Activated CD8-positive, alpha-beta T cell treated with anti-CD3 and anti-CD28 coated beads, Interleukin-2, amount 10 ng/mL, durations not matched to agents 7 days and 5 days (primary cell): ENCODE measurements around the gene KAZN. TPM values are rescaled to one million over a fixed set of nuclear protein-coding genes. Genes with fewer than 3 reads are reported as not detected.

ENCODE experiments used
- ATAC-seq: fragments of 150-1000 bp; cut with Tn5 transposase; one replicate; pipeline ENCODE4 v1.10.0; 2021; ENCODE audit warnings: moderate library complexity
- CTCF ChIA-PET: fragments of 350-600 bp; sonication (Branson Sonifier 250); formaldehyde crosslinking; loops from one replicate; lab custom pipeline; 2021; ENCODE audit warnings: antibody characterized with exemption; lab: Charles Lee
- POLR2A ChIA-PET: fragments of 350-600 bp; sonication (Branson Sonifier 250); formaldehyde crosslinking; loops from one replicate; lab custom pipeline; 2021; ENCODE audit warnings: antibody characterized with exemption; lab: Charles Lee
- DNase-seq: peaks from one replicate; pipeline ENCODE4 v3.0.0-alpha.2; 2020
- H3K27ac Mint-ChIP-seq: one replicate; pipeline ENCODE4 v1.8.0; 2021; ENCODE audit warnings: mild to moderate bottlenecking, mixed read lengths
- H3K27me3 Mint-ChIP-seq: one replicate; pipeline ENCODE4 v1.8.0; 2021; ENCODE audit warnings: low read depth, mixed read lengths
- H3K36me3 Mint-ChIP-seq: one replicate; pipeline ENCODE4 v1.8.0; 2021; ENCODE audit warnings: low read depth, mixed read lengths
- H3K4me1 Mint-ChIP-seq: one replicate; pipeline ENCODE4 v1.8.0; 2021; ENCODE audit warnings: low read depth, mixed read lengths
- H3K4me3 Mint-ChIP-seq: one replicate; pipeline ENCODE4 v1.8.0; 2021; ENCODE audit warnings: mild to moderate bottlenecking, mixed read lengths
- H3K9me3 Mint-ChIP-seq: one replicate; pipeline ENCODE4 v1.8.0; 2022; ENCODE audit warnings: mixed read lengths; ENCODE audit not compliant: insufficient read depth
- total RNA-seq, 2 experiments: library from RNA; stranded (reverse); gene quantifications; one replicate each; pipeline ENCODE4 v1.2.3, GENCODE V29; 2021

Gene KAZN
- total RNA-seq, 2 experiments from 2014 or later: 1.1 to 1.7 TPM

DNA sequence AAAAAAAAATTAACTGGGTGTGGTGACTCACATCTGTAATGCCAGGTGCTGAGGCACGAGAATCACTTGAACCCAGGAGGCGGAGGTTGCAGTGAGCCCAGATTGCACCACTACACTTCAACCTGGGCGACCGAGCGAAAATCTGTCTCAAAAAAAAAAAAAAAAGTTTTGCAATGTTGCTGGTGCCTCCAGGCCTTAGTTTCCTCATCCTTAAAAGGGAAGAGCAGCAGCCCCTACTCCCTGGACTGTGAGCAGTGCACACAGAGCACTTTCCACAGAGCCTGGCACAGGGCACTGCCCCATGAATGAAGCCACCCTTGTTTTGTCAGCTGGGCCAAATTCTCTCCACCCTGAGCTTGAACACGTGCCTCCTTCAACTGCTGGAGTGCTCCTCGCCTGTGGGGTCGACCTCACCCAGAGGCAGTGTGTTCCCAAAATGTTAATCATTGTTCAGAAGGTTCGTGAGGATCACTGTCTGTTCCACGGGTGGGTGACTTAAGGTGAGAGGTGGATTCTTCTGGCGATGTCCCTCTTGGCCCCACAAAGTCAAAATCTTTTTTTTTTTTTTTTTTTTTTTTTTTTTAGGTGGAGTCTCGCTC, 402.9 kb downstream of the KAZN start:
- CTCF ChIA-PET: no interaction called here
- Mint-ChIP-seq H3K27ac (no peak overlapping the region), H3K4me3 (no peak overlapping the region), H3K9me3 (no peaks in the 10 kb centered on the region), H3K27me3 (no peaks in the 10 kb centered on the region), H3K36me3 (no peaks in the 10 kb centered on the region), H3K4me1 (no peaks in the 10 kb centered on the region)
- no peak for DNase-seq
- POLR2A ChIA-PET: no interaction called here
- ATAC-seq: no peak

DNA sequence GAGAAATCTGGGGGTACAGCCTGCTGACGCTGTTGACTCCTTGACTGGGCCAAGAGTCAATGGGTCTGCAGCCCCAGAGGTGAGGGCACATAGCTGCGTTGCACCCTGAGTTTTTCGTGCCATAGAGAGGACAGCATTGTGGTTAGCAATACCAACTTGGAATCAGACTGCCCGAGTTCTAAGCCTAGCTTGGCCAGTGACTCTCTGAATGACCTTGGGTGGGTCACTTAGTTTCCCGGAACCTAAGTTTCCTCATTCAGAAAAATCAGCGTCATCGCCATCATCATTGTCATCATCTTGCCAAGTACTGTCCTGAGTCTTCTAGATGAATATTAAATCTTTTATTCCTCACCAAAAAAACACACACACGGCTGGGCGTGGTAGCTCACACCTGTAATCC, 403.8 kb downstream of the KAZN start:
- Mint-ChIP-seq H3K4me1 (no peaks in the 10 kb centered on the region), H3K4me3 (no peak overlapping the region), H3K27me3 (no peaks in the 10 kb centered on the region), H3K27ac (no peak overlapping the region), H3K36me3 (no peaks in the 10 kb centered on the region), H3K9me3 (no peaks in the 10 kb centered on the region)
- ATAC-seq (no peak), DNase-seq (no peak)
- CTCF ChIA-PET: no interaction called here
- POLR2A ChIA-PET: no interaction called here

DNA sequence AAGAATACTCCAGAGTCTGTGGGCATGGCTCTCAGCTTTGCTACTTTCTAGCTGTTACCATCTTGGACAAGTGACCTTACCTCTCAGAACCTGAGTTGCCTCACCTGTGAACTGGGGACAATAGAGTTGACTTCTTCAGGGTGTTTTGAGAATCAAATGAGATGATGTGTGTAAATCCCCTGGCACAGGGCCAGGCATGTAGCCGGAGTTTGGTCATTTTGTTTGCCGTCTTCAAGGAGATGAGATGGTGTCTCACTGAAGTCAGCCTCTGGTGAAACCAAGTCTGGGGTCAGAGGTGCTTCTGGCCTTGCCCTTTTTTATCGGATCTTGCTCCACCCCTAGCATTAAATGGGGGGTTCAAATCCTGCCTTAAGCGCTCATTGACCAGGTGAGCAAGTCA, 405.9 kb downstream of the KAZN start:
- ATAC-seq (no peak), DNase-seq (no peak)
- no peak overlapping the region for H3K4me3 Mint-ChIP-seq
- H3K4me1 Mint-ChIP-seq: no peaks in the 10 kb centered on the region
- ChIA-PET CTCF (no interaction called here), POLR2A (no interaction called here)
- H3K27me3 Mint-ChIP-seq: no peaks in the 10 kb centered on the region
- no peaks in the 10 kb centered on the region for H3K36me3 Mint-ChIP-seq
- H3K27ac Mint-ChIP-seq: no peak overlapping the region
- no peaks in the 10 kb centered on the region for H3K9me3 Mint-ChIP-seq

DNA sequence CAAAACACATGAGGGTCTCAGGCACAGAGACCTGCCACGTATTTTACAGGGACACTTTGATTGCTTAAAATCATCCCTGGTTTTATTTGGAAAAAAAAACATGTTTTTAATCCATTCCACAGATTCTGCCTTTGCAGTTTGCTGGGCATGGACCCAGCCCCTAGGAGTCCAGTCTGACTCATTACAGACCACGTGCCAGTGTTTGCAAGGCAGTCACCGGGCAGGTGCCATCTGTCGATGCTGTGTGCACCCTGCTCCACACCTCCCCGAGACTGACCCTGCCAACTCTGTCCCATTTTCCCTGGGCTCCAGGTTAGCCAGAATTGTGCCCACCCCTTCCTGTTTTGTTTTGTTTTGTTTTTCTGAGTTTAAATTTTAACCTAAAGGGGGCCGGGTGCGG, 406.6 kb downstream of the KAZN start:
- DNase-seq: no peak
- no peak overlapping the region for H3K4me3 Mint-ChIP-seq
- no peaks in the 10 kb centered on the region for H3K36me3 Mint-ChIP-seq
- no peak for ATAC-seq
- peaks cover 4% of the 10 kb centered on the region for H3K27me3 Mint-ChIP-seq
- no peaks in the 10 kb centered on the region for H3K9me3 Mint-ChIP-seq
- no peaks in the 10 kb centered on the region for H3K4me1 Mint-ChIP-seq
- CTCF ChIA-PET: no interaction called here
- no peak overlapping the region for H3K27ac Mint-ChIP-seq
- POLR2A ChIA-PET: no interaction called here

GRCh38 chr1:15007368-15007767, 408.9 kb downstream of the KAZN start:
- Mint-ChIP-seq H3K36me3 (no peaks in the 10 kb centered on the region), H3K27me3 (peaks cover 4% of the 10 kb centered on the region), H3K9me3 (no peaks in the 10 kb centered on the region), H3K4me1 (no peaks in the 10 kb centered on the region), H3K4me3 (no peak overlapping the region), H3K27ac (no peak overlapping the region)
- ChIA-PET POLR2A (no interaction called here), CTCF (no interaction called here)
- no peak for ATAC-seq
- DNase-seq: no peak

- ChIA-PET POLR2A (no interaction called here), CTCF (no interaction called here)
- ATAC-seq (no peak), DNase-seq (no peak)
- Mint-ChIP-seq H3K27me3 (peaks cover 4% of the 10 kb centered on the region), H3K9me3 (no peaks in the 10 kb centered on the region), H3K4me3 (no peak overlapping the region), H3K4me1 (no peaks in the 10 kb centered on the region), H3K36me3 (no peaks in the 10 kb centered on the region), H3K27ac (no peak overlapping the region)
Measured at GRCh38 chr1:15007842-15008241, 409.4 kb downstream of the KAZN start.

- H3K4me3 Mint-ChIP-seq: no peak overlapping the region
- no peak for DNase-seq
Measured at GRCh38 chr1:15008783-15009729, 410.6 kb downstream of the KAZN start.

GRCh38 chr1:15011160-15011559, 412.7 kb downstream of the KAZN start:
- Mint-ChIP-seq H3K36me3 (no peaks in the 10 kb centered on the region), H3K27me3 (peaks cover 4% of the 10 kb centered on the region), H3K9me3 (no peaks in the 10 kb centered on the region), H3K4me1 (peaks cover 6% of the 10 kb centered on the region), H3K4me3 (no peak overlapping the region), H3K27ac (no peak overlapping the region)
- DNase-seq (no peak), ATAC-seq (no peak)
- ChIA-PET POLR2A (no interaction called here), CTCF (interaction anchor here (1.6 kb wide), 1 partner anchor 17 kb away, joined by 4 read pairs; no protein-coding TSS in a partner anchor)

More at GRCh38 chr1:15008783-15009729, 410.6 kb downstream of the KAZN start:
- no peak for ATAC-seq
- H3K27ac Mint-ChIP-seq: no peak overlapping the region
- no peaks in the 10 kb centered on the region for H3K9me3 Mint-ChIP-seq
- POLR2A ChIA-PET: no interaction called here
- H3K4me1 Mint-ChIP-seq: no peaks in the 10 kb centered on the region
- peaks cover 4% of the 10 kb centered on the region for H3K27me3 Mint-ChIP-seq
- no peaks in the 10 kb centered on the region for H3K36me3 Mint-ChIP-seq
- CTCF ChIA-PET: no interaction called here

GRCh38 chr1:15011661-15012060, 413.2 kb downstream of the KAZN start:
- H3K27me3 Mint-ChIP-seq: peaks cover 4% of the 10 kb centered on the region
- peaks cover 11% of the 10 kb centered on the region for H3K4me1 Mint-ChIP-seq
- DNase-seq (no peak), ATAC-seq (no peak)
- H3K36me3 Mint-ChIP-seq: no peaks in the 10 kb centered on the region
- ChIA-PET POLR2A (no interaction called here), CTCF (interaction anchor here (1.6 kb wide), 1 partner anchor 16 kb away, joined by 4 read pairs; no protein-coding TSS in a partner anchor)
- H3K9me3 Mint-ChIP-seq: no peaks in the 10 kb centered on the region
- no peak overlapping the region for H3K27ac Mint-ChIP-seq
- H3K4me3 Mint-ChIP-seq: no peak overlapping the region

DNA sequence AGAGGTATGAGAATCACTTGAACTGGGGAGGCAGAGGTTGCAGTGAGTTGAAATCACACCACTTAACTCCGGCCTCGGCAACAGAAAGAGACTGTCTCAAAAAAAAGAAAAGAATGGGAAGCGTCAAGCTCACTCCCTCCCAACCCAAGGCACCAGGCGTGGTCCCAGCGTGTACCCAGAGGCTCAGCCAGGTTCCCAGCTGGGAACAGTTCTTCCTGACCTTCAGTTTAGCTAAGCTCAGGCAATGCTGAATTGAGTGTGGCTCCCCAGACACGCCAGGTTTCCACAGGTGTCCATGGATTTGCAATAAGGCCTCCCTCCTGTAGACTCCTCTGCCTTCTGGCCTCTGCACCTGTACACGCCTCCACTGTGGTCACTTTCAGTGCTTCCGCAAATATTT, 414.3 kb downstream of the KAZN start:
- Mint-ChIP-seq H3K4me3 (no peak overlapping the region), H3K36me3 (no peaks in the 10 kb centered on the region), H3K9me3 (no peaks in the 10 kb centered on the region), H3K27me3 (peaks cover 4% of the 10 kb centered on the region), H3K4me1 (peaks cover 11% of the 10 kb centered on the region), H3K27ac (no peak overlapping the region)
- CTCF ChIA-PET: no interaction called here
- POLR2A ChIA-PET: no interaction called here
- DNase-seq: no peak
- no peak for ATAC-seq

DNA sequence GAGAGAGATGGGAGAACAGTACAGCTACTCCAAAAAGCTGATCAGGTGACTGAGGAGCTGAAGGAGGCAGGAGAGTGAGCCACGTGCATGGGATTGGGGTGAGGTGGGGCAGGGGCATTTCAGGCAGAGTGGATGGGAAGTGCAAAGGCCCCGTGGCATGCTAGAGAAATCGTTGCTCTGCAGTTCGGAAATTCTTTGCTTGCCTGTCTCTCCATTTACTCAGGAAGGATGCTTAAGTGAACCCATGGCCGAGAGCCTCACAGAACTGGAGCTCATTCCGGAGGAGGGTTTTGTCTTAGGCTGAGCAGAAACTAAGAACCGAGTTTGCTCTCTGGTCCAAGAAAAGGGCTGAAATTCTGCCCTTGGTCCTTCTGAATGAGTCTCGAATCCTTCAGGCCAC, 415.3 kb downstream of the KAZN start:
- ChIA-PET POLR2A (no interaction called here), CTCF (no interaction called here)
- ATAC-seq (no peak), DNase-seq (no peak)
- H3K4me3 Mint-ChIP-seq: no peak overlapping the region
- H3K27ac Mint-ChIP-seq: no peak overlapping the region
- H3K36me3 Mint-ChIP-seq: no peaks in the 10 kb centered on the region
- peaks cover 4% of the 10 kb centered on the region for H3K27me3 Mint-ChIP-seq
- peaks cover 11% of the 10 kb centered on the region for H3K4me1 Mint-ChIP-seq
- H3K9me3 Mint-ChIP-seq: no peaks in the 10 kb centered on the region

DNA sequence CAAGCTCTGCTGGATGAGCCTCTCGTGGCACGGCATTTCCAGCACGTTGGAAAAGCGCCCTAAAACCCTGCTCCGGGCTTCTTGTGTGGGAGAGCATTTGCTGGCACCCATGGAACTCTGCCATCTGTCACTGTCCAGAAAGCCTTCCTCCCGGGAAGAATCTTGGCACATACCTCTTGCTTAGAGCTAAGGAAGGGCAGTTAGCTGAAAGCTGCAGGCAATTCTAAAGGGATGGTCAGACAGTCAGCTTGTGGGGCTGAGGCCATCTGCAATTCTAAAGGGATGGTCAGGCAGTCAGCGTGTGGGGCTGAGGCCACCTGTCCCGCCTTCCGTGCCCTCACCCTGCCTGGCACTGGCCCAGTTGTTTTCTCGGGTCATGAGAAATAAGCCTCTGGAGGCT, 416.0 kb downstream of the KAZN start:
- DNase-seq: no peak
- ChIA-PET CTCF (no interaction called here), POLR2A (no interaction called here)
- Mint-ChIP-seq H3K36me3 (no peaks in the 10 kb centered on the region), H3K4me3 (no peak overlapping the region), H3K9me3 (no peaks in the 10 kb centered on the region), H3K27ac (no peak overlapping the region), H3K4me1 (peaks cover 11% of the 10 kb centered on the region), H3K27me3 (peaks cover 4% of the 10 kb centered on the region)
- no peak for ATAC-seq
